ENCODE results near the gene EOMES. TPM values are rescaled to one million over a fixed set of nuclear protein-coding genes. Genes with fewer than 3 reads are reported as not detected.

The EOMES gene
- total RNA-seq, 2 donors from 2014 or later, result 0.63 to 4.6 TPM

DNA sequence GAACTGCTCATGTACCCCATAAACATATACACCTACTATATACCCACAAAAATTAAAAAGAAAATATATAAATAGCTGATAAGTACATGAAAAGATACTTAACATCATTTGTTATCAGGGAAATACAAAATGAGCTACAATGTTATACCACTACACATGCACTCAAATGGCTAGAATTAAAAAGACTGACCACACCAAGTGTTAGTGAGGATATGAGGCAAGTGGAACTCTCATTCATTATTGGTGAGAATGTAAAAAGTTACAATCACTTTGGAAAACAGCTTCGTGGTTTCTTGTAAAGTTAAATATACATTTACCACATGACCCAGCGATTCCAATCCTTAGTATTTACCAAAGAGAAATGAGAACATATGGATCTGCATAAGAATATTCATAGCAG, 26.5 kb downstream of the EOMES start:
- no peaks in the 10 kb centered on the region for H3K9me3 ChIP-seq
- no peaks in the 10 kb centered on the region for H3K4me1 ChIP-seq (ENCODE audit: control insufficient read depth in 1 of 2, low read depth in 2 of 2)
- DNase-seq (ENCODE audit: low spot score) (no peak), ATAC-seq (ENCODE audit: insufficient number of reproducible peaks, low FRiP score, low read depth) (no peak)
- TF ChIP-seq, protein P1, sequence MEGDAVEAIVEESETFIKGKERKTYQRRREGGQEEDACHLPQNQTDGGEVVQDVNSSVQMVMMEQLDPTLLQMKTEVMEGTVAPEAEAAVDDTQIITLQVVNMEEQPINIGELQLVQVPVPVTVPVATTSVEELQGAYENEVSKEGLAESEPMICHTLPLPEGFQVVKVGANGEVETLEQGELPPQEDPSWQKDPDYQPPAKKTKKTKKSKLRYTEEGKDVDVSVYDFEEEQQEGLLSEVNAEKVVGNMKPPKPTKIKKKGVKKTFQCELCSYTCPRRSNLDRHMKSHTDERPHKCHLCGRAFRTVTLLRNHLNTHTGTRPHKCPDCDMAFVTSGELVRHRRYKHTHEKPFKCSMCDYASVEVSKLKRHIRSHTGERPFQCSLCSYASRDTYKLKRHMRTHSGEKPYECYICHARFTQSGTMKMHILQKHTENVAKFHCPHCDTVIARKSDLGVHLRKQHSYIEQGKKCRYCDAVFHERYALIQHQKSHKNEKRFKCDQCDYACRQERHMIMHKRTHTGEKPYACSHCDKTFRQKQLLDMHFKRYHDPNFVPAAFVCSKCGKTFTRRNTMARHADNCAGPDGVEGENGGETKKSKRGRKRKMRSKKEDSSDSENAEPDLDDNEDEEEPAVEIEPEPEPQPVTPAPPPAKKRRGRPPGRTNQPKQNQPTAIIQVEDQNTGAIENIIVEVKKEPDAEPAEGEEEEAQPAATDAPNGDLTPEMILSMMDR (IDR thresholded peaks at IDR 0.05), result no peak
- no peaks in the 10 kb centered on the region for H3K36me3 ChIP-seq
- no peak overlapping the region for H3K27ac ChIP-seq
- no peak overlapping the region for H3K4me3 ChIP-seq
- no peaks in the 10 kb centered on the region for H3K27me3 ChIP-seq (replicated peaks; ENCODE audit: insufficient read depth)

DNA sequence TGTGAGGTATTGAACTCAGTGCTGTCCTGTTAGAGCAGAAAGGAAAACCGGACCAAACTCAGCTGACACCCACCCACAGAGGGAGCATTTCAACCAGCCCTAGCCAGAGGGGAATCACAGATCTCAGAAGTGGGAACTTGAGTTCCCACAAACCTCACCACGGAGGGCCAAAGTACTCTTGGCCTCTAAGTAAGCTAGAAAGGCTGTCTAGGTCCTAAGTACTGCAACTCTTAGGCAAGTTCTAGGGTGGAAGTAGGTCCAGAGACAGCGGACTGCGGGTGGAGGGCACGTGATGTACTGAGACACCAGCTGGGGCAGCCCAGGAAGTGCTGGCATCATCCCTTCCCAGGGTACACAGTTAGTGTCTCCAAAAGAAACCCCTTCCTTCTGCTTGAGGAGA, 34.1 kb downstream of the EOMES start:
- H3K4me3 ChIP-seq, result no peak overlapping the region
- no peaks in the 10 kb centered on the region for H3K4me1 ChIP-seq (ENCODE audit: control insufficient read depth in 1 of 2, low read depth in 2 of 2)
- TF ChIP-seq, protein P1 (IDR thresholded peaks at IDR 0.05), result no peak

DNA sequence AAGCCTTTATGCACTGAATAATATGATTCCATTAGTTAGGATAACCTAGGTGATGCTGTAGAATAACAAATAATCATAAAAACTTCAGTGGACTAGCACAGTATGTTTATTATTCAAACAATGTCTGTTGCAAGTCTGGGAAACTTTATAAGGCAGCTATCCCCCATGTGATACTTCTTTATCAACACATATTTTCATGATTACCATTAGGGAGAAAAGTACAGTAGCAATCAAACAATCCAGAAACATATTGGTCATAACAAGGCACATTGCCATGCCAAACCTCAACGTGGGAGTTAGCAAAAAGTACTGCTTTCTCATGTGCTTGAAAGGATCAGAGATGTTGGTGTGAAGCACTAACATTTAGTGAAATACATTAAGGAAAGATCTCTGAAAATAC, 35.5 kb downstream of the EOMES start:
- H3K27me3 ChIP-seq (replicated peaks; ENCODE audit: insufficient read depth), result no peaks in the 10 kb centered on the region
- H3K4me1 ChIP-seq (ENCODE audit: control insufficient read depth in 1 of 2, low read depth in 2 of 2), result no peaks in the 10 kb centered on the region
- no peaks in the 10 kb centered on the region for H3K36me3 ChIP-seq
- peaks cover 3% of the 10 kb centered on the region for H3K9me3 ChIP-seq
- no peak overlapping the region for H3K27ac ChIP-seq
- ATAC-seq (ENCODE audit: insufficient number of reproducible peaks, low FRiP score, low read depth), result no peak
- no peak overlapping the region for H3K4me3 ChIP-seq
- DNase-seq (ENCODE audit: low spot score), result no peak
- TF ChIP-seq, protein P1 (IDR thresholded peaks at IDR 0.05), result no peak

More for the DNA sequence above, 34.1 kb downstream of the EOMES start:
- no peaks in the 10 kb centered on the region for H3K27me3 ChIP-seq (replicated peaks; ENCODE audit: insufficient read depth)
- no peak overlapping the region for H3K27ac ChIP-seq
- DNase-seq (ENCODE audit: low spot score) (no peak), ATAC-seq (ENCODE audit: insufficient number of reproducible peaks, low FRiP score, low read depth) (no peak)
- peaks cover 3% of the 10 kb centered on the region for H3K9me3 ChIP-seq
- no peaks in the 10 kb centered on the region for H3K36me3 ChIP-seq

DNA sequence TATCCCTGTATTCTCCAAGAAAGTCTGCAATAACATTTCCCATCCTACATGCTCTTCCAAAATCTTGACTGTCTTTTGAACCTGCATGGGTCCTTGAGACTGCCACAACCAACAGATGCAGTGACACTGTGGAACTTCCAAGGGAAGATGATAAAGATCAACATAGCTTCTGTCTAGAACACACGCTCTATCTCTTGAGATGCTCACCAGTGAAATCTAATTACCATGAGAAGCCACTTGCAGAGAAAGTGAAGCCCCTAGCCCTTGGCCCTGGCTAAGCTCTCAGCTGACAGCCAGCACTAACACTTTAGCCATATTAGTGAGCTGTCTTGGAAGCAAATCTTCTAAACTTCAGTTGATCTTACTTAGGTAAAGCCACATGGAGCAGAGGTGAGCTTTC, 36.6 kb downstream of the EOMES start:
- Histone ChIP-seq H3K36me3 (no peaks in the 10 kb centered on the region), H3K27me3 (replicated peaks; ENCODE audit: insufficient read depth) (no peaks in the 10 kb centered on the region), H3K27ac (no peak overlapping the region), H3K9me3 (peaks cover 3% of the 10 kb centered on the region), H3K4me1 (ENCODE audit: control insufficient read depth in 1 of 2, low read depth in 2 of 2) (peaks cover 3 to 6% of the 10 kb centered on the region in 2 donors), H3K4me3 (no peak overlapping the region)
- TF ChIP-seq, protein P1 (IDR thresholded peaks at IDR 0.05), result no peak
- ATAC-seq (ENCODE audit: insufficient number of reproducible peaks, low FRiP score, low read depth) (no peak), DNase-seq (ENCODE audit: low spot score) (no peak)

DNA sequence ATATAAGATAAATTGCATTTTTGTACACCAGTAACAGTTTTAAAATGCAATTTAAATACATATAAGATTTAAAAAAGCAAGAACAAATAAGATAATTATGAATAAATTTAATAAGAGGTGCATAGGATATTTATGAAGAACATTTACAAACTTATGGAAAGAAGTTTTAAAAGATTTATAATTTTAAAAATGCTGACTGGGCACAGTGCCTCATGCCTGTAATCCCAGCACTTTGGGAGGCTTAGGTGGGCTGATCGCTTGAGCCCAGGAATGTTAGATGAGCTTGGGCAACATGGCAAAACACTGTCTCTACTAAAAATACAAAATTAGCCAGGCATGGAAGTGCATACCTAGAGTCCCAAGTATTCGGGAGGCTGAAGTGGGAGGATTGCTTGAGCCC, 37.8 kb downstream of the EOMES start:
- H3K4me1 ChIP-seq (ENCODE audit: control insufficient read depth in 1 of 2, low read depth in 2 of 2), result peaks cover 3 to 8% of the 10 kb centered on the region in 2 donors
- H3K27me3 ChIP-seq (replicated peaks; ENCODE audit: insufficient read depth), result no peaks in the 10 kb centered on the region
- H3K9me3 ChIP-seq, result no peaks in the 10 kb centered on the region
- no peak for ATAC-seq (ENCODE audit: insufficient number of reproducible peaks, low FRiP score, low read depth)
- TF ChIP-seq, protein P1 (IDR thresholded peaks at IDR 0.05), result no peak
- DNase-seq (ENCODE audit: low spot score), result no peak
- H3K36me3 ChIP-seq, result no peaks in the 10 kb centered on the region
- no peak overlapping the region for H3K27ac ChIP-seq
- H3K4me3 ChIP-seq, result no peak overlapping the region

Measured in thoracic aorta (tissue), 2 donors.